Brain pericyte (primary cell): ENCODE results near the gene TTC38.

ENCODE experiments used
- DNase-seq: peaks from one replicate; pipeline ENCODE4 v3.0.0-alpha.2; 2012; ENCODE audit warnings: low read depth, low spot score

Gene TTC38

DNA sequence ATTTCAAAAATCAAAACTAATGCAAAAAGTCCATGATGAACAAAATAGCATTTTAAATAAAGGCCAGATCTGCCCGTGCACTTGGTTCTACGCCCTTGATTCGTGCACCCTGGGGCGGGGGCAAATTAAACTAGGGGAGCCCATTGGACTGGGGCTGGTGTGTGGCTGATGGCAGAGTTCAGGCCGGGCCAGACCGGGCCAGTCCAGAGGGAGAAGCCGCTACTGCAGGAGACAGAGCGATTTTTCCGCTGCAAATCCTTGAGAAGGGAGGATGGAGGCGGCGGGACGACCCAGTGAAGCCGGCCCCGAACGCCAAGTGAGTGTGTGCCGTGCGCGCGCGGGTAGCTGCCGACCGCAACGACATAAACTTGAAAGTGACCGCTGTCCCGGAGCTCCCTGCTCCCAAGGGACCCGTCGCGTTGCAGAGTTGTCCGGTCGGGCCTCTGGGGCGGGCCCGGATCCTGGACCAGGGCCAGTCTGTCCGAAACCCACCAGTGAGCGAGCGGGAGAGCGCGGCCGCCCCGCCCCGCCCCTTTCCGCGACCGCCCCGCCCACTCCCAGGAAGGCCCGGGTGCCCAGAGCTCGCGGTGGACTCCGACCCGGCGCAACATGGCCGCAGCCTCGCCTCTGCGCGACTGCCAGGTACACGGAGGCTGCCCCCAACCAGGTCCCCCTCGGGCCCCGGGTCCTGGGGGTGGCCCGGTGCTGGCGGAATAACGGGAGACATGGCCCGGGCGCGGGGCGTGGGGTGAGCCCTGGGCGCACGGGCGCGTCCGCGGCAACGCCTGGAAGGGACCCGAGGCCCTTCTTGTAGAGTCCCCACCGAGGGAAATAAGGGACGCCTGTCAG, at the start of gene TTC38:
TSS of gene TTC38 (plus strand) at position 578 of the 849 bp plus-strand sequence. CDS start at position 610, 32 bp downstream.
- DNase-seq, result peak; percentile 22

DNA sequence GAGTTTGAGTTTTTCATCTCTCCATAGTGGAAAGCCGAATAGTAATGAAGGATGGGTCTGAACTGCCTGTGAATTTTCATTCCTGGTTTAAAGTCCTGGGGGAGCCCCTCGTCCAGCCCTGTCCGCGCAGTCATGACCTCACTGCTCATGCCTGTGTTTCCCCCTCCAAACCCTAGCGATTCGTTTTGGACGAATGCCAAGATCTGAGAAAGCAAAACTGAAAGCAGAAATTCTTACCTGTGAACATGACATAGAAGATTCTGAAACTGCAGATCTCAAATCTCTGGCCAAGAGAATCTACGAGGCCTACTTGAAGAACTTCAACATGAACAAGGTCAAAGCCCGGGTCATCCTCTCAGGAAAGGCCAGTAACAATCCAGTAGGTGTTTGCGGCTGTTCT, 48.2 kb upstream of the TTC38 start:
- DNase-seq, result no peak

- DNase-seq, result no peak
These were observed 46.9 kb upstream of the TTC38 start for GRCh38 chr22:46220921-46221320.

DNA sequence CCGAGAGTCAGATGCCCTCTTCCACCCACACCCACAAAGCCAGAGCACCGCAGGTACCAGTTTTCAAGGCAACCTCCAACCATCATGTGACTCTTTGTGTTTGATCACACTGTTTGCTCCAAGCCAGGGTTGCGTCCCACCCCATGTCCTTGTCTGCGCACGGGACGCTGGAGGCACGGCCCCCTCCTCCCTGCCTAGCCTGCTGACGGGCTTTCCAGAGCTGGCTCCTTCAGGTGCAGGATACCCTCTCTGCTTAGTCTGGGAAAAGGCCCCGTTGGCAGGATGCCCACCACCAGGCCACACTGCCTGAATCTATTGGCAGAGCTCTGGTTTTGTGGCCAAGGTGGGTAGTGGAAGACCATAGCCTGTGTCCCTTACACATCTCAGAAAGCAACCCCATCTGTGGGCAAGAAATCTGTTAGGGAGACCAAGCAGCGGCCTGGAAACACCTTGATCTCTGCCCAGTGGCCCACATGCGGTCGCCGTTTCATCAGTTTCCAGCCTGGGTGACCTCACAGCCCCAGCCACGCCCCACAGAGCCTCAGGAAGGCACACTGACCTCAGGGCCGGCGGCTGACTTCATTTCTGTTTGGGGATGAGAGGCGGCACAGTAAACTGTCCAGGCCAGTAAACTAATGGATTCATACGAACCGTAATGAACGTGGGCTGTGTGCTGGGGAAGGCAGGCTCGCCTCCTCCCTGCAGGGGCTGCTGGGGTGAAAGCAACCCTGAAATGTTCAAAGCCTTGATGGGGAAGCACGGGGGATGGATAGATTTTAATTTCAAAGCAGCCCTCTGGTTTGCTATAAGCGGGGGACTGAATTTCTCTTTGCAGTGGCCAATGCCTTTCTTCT, 43.5 kb upstream of the TTC38 start:
- no peak for DNase-seq

- DNase-seq, result no peak
These were observed 42.9 kb upstream of the TTC38 start for GRCh38 chr22:46224898-46225290.

GRCh38 chr22:46225631-46226030, 42.2 kb upstream of the TTC38 start:
- DNase-seq, result no peak

DNA sequence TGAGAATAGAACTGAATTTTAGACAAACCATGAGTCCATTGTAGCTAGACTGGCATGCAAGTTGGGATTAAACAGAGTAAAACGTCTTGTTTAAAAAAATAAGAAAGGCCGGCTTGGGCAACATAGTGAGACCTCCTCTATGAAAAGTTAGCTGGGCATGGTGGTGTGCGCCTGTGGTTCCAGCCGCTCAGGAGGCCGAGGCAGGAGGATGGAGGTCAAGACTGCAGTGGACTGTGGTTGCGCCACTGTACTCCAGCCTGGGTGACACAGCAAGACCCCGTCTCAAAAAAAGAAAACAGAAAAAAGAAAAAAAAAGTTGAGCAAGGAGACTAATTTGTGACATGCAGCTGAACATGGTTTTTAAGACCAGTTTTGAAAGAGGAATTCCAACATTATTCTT, 41.2 kb upstream of the TTC38 start:
- no peak for DNase-seq

- DNase-seq, result no peak
These were observed 38.1 kb upstream of the TTC38 start for GRCh38 chr22:46229701-46230100.

DNA sequence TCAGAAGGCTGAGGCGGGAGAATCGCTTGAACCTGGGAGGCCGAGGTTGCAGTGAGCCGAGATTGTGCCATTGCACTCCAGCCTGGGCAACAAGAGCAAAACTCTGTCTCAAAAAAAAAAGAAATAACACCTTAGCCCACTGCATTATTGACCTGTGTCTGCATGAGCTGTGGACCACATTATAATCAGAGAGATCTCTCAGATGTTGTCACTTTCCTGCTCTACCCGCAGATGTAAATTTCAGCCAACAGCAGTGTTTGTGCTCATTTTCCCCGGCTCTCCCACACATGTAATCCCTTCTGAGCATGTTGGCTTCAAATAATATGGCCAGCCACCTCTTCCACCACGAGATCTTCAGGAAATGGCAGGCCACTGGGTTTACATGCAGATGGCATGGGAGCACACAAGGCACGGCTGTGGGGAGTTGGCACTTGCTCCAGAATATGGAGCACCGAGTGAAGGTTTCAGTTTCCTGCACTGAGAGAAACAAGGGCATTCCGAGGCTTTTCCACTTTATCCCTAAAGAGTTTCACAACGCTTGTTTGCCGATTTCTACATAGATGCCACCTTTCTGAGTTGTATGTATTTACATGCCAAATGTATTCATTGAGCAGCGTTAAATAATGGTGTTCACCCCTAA, 37.4 kb upstream of the TTC38 start:
- no peak for DNase-seq

GRCh38 chr22:46233231-46233630, 34.6 kb upstream of the TTC38 start:
- peak; percentile 66 for DNase-seq

DNA sequence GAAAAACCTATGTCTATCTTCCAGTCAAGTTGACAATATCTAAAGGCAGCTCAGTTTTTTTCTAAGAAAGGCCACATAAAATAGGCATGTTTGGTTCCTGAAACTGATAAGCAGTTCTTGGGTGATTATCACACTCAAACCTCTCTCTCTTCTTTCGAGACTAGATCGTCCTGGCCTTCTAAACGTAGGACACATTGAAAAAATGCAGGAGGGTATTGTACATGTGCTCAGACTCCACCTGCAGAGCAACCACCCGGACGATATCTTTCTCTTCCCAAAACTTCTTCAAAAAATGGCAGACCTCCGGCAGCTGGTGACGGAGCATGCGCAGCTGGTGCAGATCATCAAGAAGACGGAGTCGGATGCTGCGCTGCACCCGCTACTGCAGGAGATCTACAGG, 32.8 kb upstream of the TTC38 start:
- no peak for DNase-seq

DNA sequence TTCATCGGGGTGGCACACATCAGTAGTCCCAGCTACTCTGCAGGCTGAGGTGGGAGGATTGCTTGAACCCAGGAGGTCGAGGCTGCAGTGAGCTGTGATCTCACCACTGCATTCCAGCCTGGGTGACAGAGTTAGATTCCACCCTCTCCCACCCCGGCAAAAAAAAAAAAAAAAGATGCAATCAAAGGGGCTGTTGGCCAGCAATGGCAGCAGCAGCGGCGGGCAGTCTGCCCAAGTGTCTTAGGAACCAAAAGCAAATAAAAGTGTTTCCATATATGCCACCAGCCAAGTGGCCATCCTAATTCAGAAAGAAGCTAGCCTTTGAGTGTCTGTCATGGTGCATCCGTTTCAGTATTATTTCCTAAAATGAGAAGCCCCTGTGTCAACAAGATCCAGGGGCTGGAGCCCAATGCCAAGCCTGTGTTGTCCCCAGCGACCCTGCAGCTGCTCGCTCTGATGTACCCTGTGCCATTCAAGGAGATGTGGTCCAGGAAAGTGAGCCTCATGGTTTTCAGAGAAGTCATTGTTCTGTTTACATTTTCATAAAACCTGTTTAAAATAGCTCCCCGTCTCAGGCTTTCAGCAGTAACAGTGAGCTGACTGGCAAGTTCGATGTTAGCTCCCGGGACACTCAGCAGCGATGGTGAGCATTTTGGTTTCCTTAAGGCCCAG, 30.2 kb upstream of the TTC38 start:
- no peak for DNase-seq

- no peak for DNase-seq
These were observed 29.3 kb upstream of the TTC38 start for GRCh38 chr22:46238541-46238940.

- DNase-seq, result no peak
These were observed 28.4 kb upstream of the TTC38 start for GRCh38 chr22:46239261-46240048.

DNA sequence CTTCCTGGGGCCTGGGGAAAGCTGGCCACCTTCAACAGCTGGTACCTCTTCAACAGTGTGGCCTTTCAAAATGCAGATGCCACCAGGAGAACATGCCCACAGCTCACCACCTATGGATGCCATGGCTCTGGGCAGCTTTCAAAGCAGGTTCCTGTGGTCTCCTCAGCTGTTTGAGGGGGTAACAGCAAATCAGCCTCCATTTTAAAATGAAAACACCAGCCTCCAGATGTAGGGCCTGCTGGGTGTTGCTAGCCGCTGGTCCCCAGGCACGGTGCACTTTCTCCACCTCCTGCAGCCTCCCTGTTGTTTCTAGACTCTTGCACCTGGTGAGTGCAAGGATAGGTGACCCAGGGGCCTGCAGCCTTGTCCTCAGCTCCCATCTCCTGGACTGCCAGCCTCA, 27.7 kb upstream of the TTC38 start:
- no peak for DNase-seq

- DNase-seq, result no peak
These were observed 27.3 kb upstream of the TTC38 start for GRCh38 chr22:46240506-46240905.

- DNase-seq, result no peak
These were observed 26.9 kb upstream of the TTC38 start for GRCh38 chr22:46240907-46241306.

DNA sequence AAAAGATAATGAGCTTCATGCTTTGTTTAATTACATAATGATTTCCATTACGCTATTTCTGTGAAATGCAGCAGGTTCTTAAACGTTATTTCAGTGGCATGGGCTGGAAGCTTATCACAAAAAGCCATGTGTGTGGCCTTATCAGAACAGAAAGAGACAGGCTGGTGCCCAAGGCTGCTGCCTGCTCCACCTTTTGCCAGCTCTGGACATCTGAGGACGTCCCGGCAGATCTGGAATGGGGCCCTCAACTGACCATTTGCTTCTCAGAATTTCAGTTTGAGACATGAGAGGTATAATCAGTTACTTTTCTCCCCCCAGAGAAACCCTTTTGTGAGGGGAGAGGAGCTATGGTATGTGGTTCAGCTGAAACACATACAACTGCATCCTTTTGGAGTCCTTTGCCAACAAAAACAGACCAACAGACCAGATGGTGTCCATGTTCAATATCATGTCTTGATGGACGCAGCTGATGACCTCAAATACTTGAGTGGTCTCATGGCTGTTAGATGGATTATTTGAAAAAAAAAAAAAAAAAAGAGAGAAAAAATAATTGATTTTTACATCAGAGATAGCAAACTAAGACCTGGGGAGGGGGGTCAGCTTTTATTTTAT, 26.3 kb upstream of the TTC38 start:
- DNase-seq, result no peak

DNA sequence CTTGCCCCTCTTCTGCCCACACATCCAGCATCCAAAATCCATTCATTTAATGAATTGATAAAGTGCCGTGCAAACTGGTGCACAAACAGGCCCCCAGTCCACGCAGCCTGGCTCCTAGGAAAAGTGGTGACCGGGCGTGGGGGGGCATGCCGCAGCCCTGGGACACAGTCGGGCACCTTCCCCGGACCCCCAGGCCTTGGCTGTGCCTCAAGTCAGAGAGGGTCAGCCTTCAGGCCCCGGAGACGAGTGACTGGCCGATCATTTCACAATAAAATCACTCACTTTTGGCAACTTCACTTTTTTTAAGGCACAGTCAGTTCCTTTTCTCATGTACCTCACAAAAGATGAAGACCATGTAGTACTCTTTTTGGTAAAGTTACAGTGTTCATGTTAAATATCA, 25.7 kb upstream of the TTC38 start:
- no peak for DNase-seq

GRCh38 chr22:46244771-46245170, 23.0 kb upstream of the TTC38 start:
- no peak for DNase-seq
